ENCODE data around the gene GPR152. TPM values are rescaled to one million over a fixed set of nuclear protein-coding genes. Genes with fewer than 3 reads are reported as not detected.

Gene GPR152
- polyA plus RNA-seq, 2 of the 4 experiments (the other 2 are of a cell fraction): not detected

Small RNA genes lying within 50 kb of the gene (small RNA-seq; reads per million reads assigned to genes)
- gene MIR6752: 0 reads per million in 6 experiments

Other genes with a start within 250 kb of the GPR152 start
- gene GRK2, start 186.3 kb downstream of the GPR152 start, polyA plus RNA-seq (2011; rRNA removed): 20.1 and 20.5 TPM in 2 replicates
- gene GRK2, start 186.3 kb downstream of the GPR152 start, polyA plus RNA-seq (2017; fragmentation: RNase III; extraction: RNeasy Plus Mini Kit Qiagen cat#74134 plus additional on column Dnase treatment): 27.0 to 29.7 TPM (median 29.5 TPM) in 3 replicates
- gene ANKRD13D, start 163.4 kb downstream of the GPR152 start, polyA plus RNA-seq (2011; rRNA removed): 15.4 and 17.0 TPM in 2 replicates
- 22.5 to 24.5 TPM (median 24.2 TPM) in 3 replicates for gene ANKRD13D, start 163.4 kb downstream of the GPR152 start, polyA plus RNA-seq (2017; fragmentation: RNase III; extraction: RNeasy Plus Mini Kit Qiagen cat#74134 plus additional on column Dnase treatment)
- 13.7 and 13.9 TPM in 2 replicates for gene SSH3, start 149.2 kb downstream of the GPR152 start, polyA plus RNA-seq (2011; rRNA removed)
- 18.6 to 24.1 TPM (median 23.8 TPM) in 3 replicates for gene SSH3, start 149.2 kb downstream of the GPR152 start, polyA plus RNA-seq (2017; fragmentation: RNase III; extraction: RNeasy Plus Mini Kit Qiagen cat#74134 plus additional on column Dnase treatment)
- 140 and 157 TPM in 2 replicates for gene POLD4, start 99.2 kb downstream of the GPR152 start, polyA plus RNA-seq (2011; rRNA removed)
- gene POLD4, start 99.2 kb downstream of the GPR152 start, polyA plus RNA-seq (2017; fragmentation: RNase III; extraction: RNeasy Plus Mini Kit Qiagen cat#74134 plus additional on column Dnase treatment): 131 to 159 TPM (median 148 TPM) in 3 replicates
- 23.9 and 25.8 TPM in 2 replicates for gene CLCF1, start 79.1 kb downstream of the GPR152 start, polyA plus RNA-seq (2011; rRNA removed)
- 31.0 to 37.1 TPM (median 36.0 TPM) in 3 replicates for gene CLCF1, start 79.1 kb downstream of the GPR152 start, polyA plus RNA-seq (2017; fragmentation: RNase III; extraction: RNeasy Plus Mini Kit Qiagen cat#74134 plus additional on column Dnase treatment)
- 19.0 and 19.6 TPM in 2 replicates for gene RAD9A, start 60.7 kb downstream of the GPR152 start, polyA plus RNA-seq (2011; rRNA removed)
- 41.6 to 43.7 TPM (median 43.0 TPM) in 3 replicates for gene RAD9A, start 60.7 kb downstream of the GPR152 start, polyA plus RNA-seq (2017; fragmentation: RNase III; extraction: RNeasy Plus Mini Kit Qiagen cat#74134 plus additional on column Dnase treatment)
- gene PPP1CA, start 50.9 kb downstream of the GPR152 start, polyA plus RNA-seq (2011; rRNA removed): 174 and 178 TPM in 2 replicates
- 200 to 208 TPM (median 205 TPM) in 3 replicates for gene PPP1CA, start 50.9 kb downstream of the GPR152 start, polyA plus RNA-seq (2017; fragmentation: RNase III; extraction: RNeasy Plus Mini Kit Qiagen cat#74134 plus additional on column Dnase treatment)
- gene TBC1D10C, start 48.6 kb downstream of the GPR152 start, polyA plus RNA-seq (2011; rRNA removed): not detected in 2 replicates
- 0.08 TPM in 1 of 3 replicates, not detected in the others for gene TBC1D10C, start 48.6 kb downstream of the GPR152 start, polyA plus RNA-seq (2017; fragmentation: RNase III; extraction: RNeasy Plus Mini Kit Qiagen cat#74134 plus additional on column Dnase treatment)
- gene CARNS1, start 37.1 kb downstream of the GPR152 start, polyA plus RNA-seq (2011; rRNA removed): 0.08 and 0.15 TPM in 2 replicates
- gene CARNS1, start 37.1 kb downstream of the GPR152 start, polyA plus RNA-seq (2017; fragmentation: RNase III; extraction: RNeasy Plus Mini Kit Qiagen cat#74134 plus additional on column Dnase treatment): 0.09 to 0.12 TPM (median 0.10 TPM) in 3 replicates
- gene RPS6KB2, start 24.2 kb downstream of the GPR152 start, polyA plus RNA-seq (2011; rRNA removed): 34.6 and 40.9 TPM in 2 replicates
- 45.4 to 49.2 TPM (median 47.9 TPM) in 3 replicates for gene RPS6KB2, start 24.2 kb downstream of the GPR152 start, polyA plus RNA-seq (2017; fragmentation: RNase III; extraction: RNeasy Plus Mini Kit Qiagen cat#74134 plus additional on column Dnase treatment)
- 0.19 and 0.34 TPM in 2 replicates for gene PTPRCAP, start 15.0 kb downstream of the GPR152 start, polyA plus RNA-seq (2011; rRNA removed)
- gene PTPRCAP, start 15.0 kb downstream of the GPR152 start, polyA plus RNA-seq (2017; fragmentation: RNase III; extraction: RNeasy Plus Mini Kit Qiagen cat#74134 plus additional on column Dnase treatment): 0.25 to 0.56 TPM (median 0.36 TPM) in 3 replicates
- 34.6 and 38.0 TPM in 2 replicates for gene CORO1B, start 9.3 kb downstream of the GPR152 start, polyA plus RNA-seq (2011; rRNA removed)
- 37.9 to 46.0 TPM (median 44.2 TPM) in 3 replicates for gene CORO1B, start 9.3 kb downstream of the GPR152 start, polyA plus RNA-seq (2017; fragmentation: RNase III; extraction: RNeasy Plus Mini Kit Qiagen cat#74134 plus additional on column Dnase treatment)
- gene CABP4, start 2.6 kb upstream of the GPR152 start, polyA plus RNA-seq (2011; rRNA removed): not detected in 2 replicates
- not detected in 3 replicates for gene CABP4, start 2.6 kb upstream of the GPR152 start, polyA plus RNA-seq (2017; fragmentation: RNase III; extraction: RNeasy Plus Mini Kit Qiagen cat#74134 plus additional on column Dnase treatment)
- 18.1 and 18.8 TPM in 2 replicates for gene TMEM134, start 16.5 kb upstream of the GPR152 start, polyA plus RNA-seq (2011; rRNA removed)
- 18.0 to 20.6 TPM (median 18.9 TPM) in 3 replicates for gene TMEM134, start 16.5 kb upstream of the GPR152 start, polyA plus RNA-seq (2017; fragmentation: RNase III; extraction: RNeasy Plus Mini Kit Qiagen cat#74134 plus additional on column Dnase treatment)
- 50.8 and 56.3 TPM in 2 replicates for gene AIP, start 30.3 kb upstream of the GPR152 start, polyA plus RNA-seq (2011; rRNA removed)
- gene AIP, start 30.3 kb upstream of the GPR152 start, polyA plus RNA-seq (2017; fragmentation: RNase III; extraction: RNeasy Plus Mini Kit Qiagen cat#74134 plus additional on column Dnase treatment): 57.1 to 74.1 TPM (median 68.8 TPM) in 3 replicates
- gene PITPNM1, start 52.6 kb upstream of the GPR152 start, polyA plus RNA-seq (2011; rRNA removed): 13.0 and 14.2 TPM in 2 replicates
- 32.6 to 42.0 TPM (median 36.4 TPM) in 3 replicates for gene PITPNM1, start 52.6 kb upstream of the GPR152 start, polyA plus RNA-seq (2017; fragmentation: RNase III; extraction: RNeasy Plus Mini Kit Qiagen cat#74134 plus additional on column Dnase treatment)
- gene CDK2AP2, start 55.4 kb upstream of the GPR152 start, polyA plus RNA-seq (2011; rRNA removed): 36.6 and 38.7 TPM in 2 replicates
- gene CDK2AP2, start 55.4 kb upstream of the GPR152 start, polyA plus RNA-seq (2017; fragmentation: RNase III; extraction: RNeasy Plus Mini Kit Qiagen cat#74134 plus additional on column Dnase treatment): 47.8 to 53.1 TPM (median 51.3 TPM) in 3 replicates
- not detected in 2 replicates for gene CABP2, start 70.7 kb upstream of the GPR152 start, polyA plus RNA-seq (2011; rRNA removed)
- not detected in 3 replicates for gene CABP2, start 70.7 kb upstream of the GPR152 start, polyA plus RNA-seq (2017; fragmentation: RNase III; extraction: RNeasy Plus Mini Kit Qiagen cat#74134 plus additional on column Dnase treatment)
- 1,034 and 1,447 TPM in 2 replicates for gene GSTP1, start 131.1 kb upstream of the GPR152 start, polyA plus RNA-seq (2011; rRNA removed)
- gene GSTP1, start 131.1 kb upstream of the GPR152 start, polyA plus RNA-seq (2017; fragmentation: RNase III; extraction: RNeasy Plus Mini Kit Qiagen cat#74134 plus additional on column Dnase treatment): 971 to 1,024 TPM (median 991 TPM) in 3 replicates
- 78.8 and 95.1 TPM in 2 replicates for gene NDUFV1, start 154.2 kb upstream of the GPR152 start, polyA plus RNA-seq (2011; rRNA removed)
- gene NDUFV1, start 154.2 kb upstream of the GPR152 start, polyA plus RNA-seq (2017; fragmentation: RNase III; extraction: RNeasy Plus Mini Kit Qiagen cat#74134 plus additional on column Dnase treatment): 163 to 176 TPM (median 164 TPM) in 3 replicates
- gene NUDT8, start 177.2 kb upstream of the GPR152 start, polyA plus RNA-seq (2011; rRNA removed): 1.8 and 2.6 TPM in 2 replicates
- gene NUDT8, start 177.2 kb upstream of the GPR152 start, polyA plus RNA-seq (2017; fragmentation: RNase III; extraction: RNeasy Plus Mini Kit Qiagen cat#74134 plus additional on column Dnase treatment): 5.4 to 7.8 TPM (median 5.6 TPM) in 3 replicates
- not detected in 2 replicates for gene TBX10, start 187.0 kb upstream of the GPR152 start, polyA plus RNA-seq (2011; rRNA removed)
- not detected in 3 replicates for gene TBX10, start 187.0 kb upstream of the GPR152 start, polyA plus RNA-seq (2017; fragmentation: RNase III; extraction: RNeasy Plus Mini Kit Qiagen cat#74134 plus additional on column Dnase treatment)
- gene ACY3, start 198.0 kb upstream of the GPR152 start, polyA plus RNA-seq (2011; rRNA removed): 1.4 and 1.8 TPM in 2 replicates
- 0.62 to 1.1 TPM (median 1.0 TPM) in 3 replicates for gene ACY3, start 198.0 kb upstream of the GPR152 start, polyA plus RNA-seq (2017; fragmentation: RNase III; extraction: RNeasy Plus Mini Kit Qiagen cat#74134 plus additional on column Dnase treatment)
- gene ALDH3B2, start 221.9 kb upstream of the GPR152 start, polyA plus RNA-seq (2011; rRNA removed): not detected in 2 replicates
- gene ALDH3B2, start 221.9 kb upstream of the GPR152 start, polyA plus RNA-seq (2017; fragmentation: RNase III; extraction: RNeasy Plus Mini Kit Qiagen cat#74134 plus additional on column Dnase treatment): not detected in 3 replicates

Measured in A549 (cell line).